HG03342 (cell line): Measurements from ENCODE around the gene TMEM222.

Experiments used
- ATAC-seq: cut with Tn5 transposase; IDR thresholded peaks from one replicate; pipeline ENCODE4 v1.9.1; 2021; ENCODE audit warnings: mild to moderate bottlenecking, moderate library complexity; ENCODE audit not compliant: unreplicated experiment

TMEM222 gene

GRCh38 chr1:27341525-27342252 lies 19.7 kb downstream of the TMEM222 start, which contains the start of gene SYTL1:
TSS of gene SYTL1 (plus strand) at chr1:27342022. CDS start at chr1:27345335, 3,313 bp downstream.
- peak; percentile 57 for ATAC-seq

DNA sequence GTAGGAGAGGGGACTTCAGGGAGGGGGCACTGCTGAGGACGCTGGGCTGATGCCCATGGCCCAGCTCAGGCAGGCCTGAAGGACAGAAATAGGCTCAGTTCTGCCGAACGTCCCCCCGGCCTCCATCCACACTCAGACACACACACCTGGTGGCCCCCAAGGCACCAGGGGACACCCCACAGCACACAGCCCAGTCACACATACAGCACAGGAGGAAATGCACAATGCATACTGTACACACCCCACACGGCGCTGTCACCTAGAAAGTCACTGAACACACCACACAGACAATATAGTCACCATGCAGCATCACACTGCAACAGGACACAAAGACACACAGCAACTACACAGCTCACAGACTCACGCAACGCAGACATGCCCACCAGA lies 20.4 kb downstream of the TMEM222 start:
- no peak for ATAC-seq

DNA sequence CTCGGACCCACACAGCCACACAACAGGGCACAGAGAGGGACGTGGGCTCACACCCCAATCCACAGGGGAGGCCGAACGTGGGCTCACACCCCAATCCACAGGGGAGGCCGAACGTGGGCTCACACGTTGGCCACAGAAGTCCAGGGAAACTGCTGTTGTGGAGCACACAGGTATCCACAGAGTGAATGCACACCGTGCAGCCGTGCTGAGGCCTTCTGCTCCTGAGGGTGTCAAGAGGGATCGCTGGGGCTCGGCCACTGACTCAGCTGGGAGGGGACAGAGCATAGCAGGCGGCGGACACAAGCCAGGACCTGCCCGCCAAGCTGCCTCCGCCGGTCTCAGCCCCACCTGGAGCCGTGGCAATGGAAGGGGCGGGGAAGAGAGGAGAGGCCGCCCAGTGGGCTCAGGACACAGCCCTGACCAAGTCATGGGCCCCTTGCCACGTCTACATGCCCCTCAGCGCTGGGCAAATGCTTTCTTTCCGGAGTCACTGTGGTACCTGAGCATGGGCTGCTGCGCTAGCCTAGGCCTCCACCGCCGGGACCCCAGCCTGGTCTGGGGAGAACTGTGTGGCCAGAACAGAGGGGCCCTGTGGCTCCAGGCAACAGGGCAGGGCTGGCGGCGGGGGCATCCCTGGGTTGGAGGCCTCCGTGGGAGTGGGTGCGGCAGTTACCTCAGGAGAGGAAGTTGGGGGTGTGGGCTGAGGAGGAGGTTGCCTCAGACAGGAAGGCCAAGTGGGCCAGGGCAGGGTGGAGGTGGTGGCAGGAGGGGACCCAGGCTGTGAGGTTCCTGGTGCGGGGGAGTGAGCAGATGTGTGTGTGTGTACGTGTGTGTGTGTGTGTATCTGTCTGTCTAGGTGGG lies 21.0 kb downstream of the TMEM222 start:
- ATAC-seq, result no peak

DNA sequence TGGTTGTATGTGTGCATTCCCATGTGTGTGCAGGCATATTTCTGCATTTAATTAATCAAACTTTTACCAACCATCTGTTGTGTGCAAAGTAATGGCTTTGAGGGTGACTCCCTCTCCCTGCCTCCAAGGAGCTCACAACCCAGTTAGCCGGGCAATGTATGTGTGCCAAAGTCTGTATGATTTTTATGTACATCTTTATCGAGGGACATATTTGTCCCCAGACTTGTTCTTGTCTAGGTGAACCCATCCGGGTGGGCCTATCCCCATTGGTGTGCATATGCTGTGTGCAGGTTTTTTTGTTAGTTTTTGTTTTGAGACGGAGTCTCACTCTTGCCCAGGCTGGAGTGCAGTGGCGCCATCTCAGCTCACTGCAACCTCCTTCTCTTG lies 21.7 kb downstream of the TMEM222 start:
- no peak for ATAC-seq

DNA sequence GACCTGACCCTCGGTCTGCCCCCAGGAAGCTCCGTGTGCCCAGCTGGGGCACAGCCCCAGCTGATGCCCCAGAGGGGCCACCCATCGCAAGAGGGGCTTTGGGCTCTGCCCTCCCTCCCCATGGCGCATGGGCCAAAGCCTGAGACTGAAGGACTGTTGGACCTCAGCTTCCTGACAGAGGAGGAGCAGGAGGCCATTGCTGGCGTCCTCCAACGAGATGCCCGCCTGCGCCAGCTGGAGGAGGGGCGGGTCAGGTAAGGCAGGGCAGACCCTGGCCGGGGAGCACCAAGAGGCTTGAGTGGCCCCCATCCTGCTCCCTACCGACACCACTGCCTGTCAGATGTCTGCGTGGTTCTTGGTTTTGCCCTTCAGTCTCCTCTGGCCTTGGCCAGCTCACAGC lies 23.3 kb downstream of the TMEM222 start:
- no peak for ATAC-seq

DNA sequence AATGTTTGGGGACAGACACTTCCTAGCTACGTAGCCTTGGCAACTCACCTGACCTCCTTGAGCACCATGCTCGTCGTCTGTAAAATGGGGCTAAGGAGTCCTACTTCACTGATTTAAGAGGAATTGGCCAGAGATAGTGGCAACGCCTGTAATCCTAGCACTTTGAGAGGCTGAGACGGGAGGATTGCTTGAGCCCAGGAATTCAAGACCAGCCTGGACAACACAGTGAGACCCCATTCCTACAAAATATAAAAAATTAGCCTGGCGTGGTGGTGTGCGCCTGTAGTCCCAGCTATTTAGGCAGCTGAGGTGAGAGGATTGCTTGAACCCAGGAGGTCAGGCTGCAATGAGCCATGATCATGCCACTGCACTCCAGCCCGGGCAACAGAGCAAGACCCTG lies 24.4 kb downstream of the TMEM222 start:
- ATAC-seq, result no peak

DNA sequence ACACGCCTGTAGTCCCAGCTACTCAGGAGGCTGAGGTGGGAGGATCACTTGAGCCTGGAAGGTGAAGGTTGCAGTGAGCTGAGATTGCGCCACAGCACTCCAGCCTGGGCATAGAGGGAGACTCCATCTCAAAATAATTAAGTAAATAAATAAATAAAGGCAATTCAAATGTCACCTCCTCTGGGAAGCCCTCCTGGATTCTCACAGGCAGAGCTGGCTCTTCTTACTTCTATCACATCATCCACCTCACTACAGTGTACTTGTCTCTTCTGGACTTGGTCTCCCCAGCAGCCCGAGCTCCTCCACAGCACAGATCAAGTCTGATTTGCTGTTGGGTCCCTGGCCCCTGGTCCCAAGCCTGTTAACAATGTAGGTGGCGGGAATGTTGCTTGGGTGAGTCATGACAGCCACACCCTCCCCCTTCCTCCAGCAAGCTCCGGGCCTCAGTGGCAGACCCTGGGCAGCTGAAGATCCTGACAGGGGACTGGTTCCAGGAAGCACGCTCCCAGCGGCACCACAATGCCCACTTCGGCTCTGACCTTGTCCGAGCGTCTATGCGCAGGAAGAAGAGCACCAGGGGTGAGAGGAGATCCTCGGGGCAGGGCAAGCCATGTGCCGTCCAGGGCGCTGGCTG lies 25.1 kb downstream of the TMEM222 start:
- no peak for ATAC-seq

GRCh38 chr1:27348861-27349783 lies 27.2 kb downstream of the TMEM222 start:
- ATAC-seq, result no peak

GRCh38 chr1:27349784-27350662 lies 28.1 kb downstream of the TMEM222 start:
- ATAC-seq, result no peak

DNA sequence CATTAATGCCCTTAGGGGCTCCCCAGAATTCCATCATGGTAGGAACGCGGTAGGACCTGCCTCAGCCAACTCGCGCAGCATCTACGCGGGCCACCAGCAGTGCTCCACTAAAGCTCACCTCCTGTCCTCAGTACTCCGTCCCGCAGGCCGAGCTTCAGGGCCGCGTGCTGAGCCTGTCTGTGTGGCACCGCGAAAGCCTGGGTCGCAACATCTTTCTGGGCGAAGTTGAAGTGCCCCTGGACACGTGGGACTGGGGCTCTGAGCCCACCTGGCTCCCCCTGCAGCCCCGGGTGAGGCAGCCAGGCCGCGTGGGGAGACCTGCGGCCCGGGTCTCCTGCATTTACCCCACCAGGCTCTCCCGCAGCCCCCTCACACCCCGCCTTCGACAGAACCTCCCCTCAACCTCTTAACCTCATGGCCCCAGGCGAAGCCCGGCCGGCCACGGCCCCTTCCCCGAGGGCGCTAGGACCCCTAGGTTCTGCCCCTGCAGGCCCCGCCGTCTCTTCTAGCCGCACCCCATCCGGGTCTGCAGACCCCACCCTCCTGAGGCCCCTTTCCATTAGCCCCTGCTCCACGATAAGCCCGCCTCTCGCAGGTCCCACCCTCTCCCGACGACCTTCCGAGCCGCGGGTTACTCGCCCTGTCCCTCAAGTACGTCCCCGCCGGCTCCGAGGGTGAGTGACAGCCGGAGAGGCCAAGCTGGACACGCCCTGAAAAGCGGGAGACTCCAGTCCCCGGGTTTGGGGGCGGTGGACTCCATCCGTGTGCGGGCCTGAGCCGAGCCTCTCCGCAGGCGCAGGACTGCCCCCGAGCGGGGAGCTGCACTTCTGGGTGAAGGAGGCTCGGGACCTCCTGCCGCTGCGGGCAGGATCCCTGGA lies 28.9 kb downstream of the TMEM222 start:
- ATAC-seq, result no peak

DNA sequence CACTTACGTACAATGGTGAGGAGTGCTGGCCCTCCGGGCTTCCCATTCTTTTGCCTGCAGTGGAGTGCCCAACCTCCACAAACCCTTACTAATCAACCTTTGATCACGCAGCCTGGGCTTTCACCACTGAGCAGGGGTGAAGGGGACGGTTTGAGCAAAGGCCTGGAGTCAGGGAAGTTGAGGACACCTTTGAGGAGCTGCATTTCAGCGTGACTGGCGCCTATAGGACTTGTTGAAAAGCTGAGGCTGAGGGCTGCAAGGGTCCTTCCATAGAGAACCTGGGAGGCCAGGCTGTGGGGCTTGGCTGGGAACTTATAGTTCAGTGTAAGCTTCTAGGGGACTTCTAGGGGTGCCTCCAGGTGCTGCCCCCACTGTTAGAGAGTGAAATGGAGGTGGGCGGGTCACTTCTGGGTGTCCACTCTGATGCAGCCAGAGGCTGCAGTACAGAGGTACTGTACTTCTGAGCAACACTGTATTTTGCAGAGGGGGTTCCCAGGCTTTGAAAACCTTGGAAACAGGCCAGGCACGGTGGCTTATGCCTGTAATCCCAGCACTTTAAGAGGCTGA lies 29.7 kb downstream of the TMEM222 start:
- ATAC-seq, result no peak

DNA sequence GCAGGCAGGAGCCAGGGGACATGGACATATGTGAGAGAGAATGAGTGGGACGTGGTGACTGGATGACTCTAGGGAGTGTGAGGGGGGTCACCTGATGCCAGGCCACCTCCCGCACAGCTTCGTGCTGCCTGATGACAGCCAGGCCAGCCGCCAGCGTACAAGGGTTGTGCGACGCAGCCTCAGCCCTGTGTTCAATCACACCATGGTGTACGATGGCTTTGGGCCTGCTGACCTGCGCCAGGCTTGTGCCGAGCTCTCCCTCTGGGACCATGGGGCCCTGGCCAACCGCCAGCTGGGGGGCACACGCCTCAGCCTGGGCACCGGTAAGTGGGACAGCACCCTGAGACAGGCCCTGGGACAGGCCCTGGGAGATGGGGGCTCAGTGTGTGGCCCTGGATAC lies 31.2 kb downstream of the TMEM222 start:
- no peak for ATAC-seq

DNA sequence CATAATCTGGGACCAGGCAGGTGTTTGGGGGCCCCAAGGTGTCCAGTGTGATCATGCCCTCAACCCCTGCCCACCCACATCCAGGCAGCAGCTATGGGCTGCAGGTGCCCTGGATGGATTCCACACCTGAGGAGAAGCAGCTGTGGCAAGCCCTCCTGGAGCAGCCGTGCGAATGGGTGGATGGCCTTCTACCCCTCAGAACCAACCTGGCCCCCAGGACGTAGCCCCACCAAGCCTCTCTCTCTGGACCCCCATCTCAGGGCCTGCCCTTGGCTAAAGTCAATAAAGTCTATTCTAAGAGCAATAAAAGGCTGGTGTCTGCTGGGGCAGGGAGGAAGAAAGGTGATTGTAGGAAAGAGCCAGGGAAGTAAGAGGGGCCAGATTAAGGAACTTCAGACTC lies 31.7 kb downstream of the TMEM222 start:
- no peak for ATAC-seq

DNA sequence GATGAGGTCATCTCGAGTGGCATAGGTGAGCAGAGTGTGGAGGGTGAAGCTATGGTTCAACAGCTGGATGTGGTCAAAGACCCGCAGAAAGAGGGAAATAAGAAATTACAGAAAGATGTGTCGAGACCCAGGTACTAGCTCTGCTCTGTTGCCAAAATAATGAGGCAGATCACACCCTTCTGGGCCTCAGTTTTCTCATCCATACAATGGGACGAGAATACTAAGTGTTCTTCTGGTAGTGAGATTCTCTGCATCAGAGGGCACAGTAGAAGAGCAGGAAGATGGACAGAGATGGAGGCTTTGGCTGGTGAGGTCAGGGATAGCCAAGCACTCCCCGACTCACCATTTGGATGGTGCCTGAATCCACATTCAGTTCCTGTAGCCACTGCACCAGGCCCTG lies 33.7 kb downstream of the TMEM222 start:
- ATAC-seq, result no peak

GRCh38 chr1:27356277-27356618 lies 34.3 kb downstream of the TMEM222 start:
- ATAC-seq, result no peak

DNA sequence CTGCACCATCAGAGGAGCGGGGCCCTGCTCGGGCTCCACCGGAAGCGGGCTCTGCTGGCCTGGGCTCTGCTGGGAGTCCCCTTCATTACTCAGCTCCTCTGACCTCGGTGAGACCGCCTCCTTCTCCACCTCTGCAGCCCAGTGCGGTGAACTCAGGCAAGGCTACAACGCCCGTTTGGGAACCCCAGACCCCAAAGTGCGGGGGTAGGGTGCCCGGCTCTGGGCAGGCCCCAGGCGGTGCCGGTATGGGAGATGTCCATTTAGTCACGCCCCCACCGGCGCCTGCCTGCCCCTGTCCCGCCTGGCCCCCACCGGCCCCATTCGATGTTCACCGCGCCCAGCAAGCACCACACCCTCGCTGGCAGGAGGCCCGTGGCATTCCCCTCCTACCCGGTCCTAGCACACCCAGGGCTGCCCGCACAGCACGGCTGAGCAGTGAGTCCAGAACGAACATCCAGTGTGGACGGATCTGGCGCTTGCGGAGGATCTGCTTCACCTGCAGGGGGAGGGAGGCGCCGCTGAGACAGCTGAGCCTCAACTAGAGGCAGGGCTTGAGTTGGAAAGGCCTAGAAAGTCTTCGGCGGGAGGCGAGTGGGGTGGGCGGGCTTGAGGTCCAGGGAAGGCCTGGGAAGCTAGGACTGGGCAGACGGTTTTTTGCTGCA lies 34.8 kb downstream of the TMEM222 start:
- no peak for ATAC-seq

- no peak for ATAC-seq
Observed at GRCh38 chr1:27357281-27358037, 35.5 kb downstream of the TMEM222 start.
